ENCODE results near the gene RPS6KL1. TPM values are rescaled to one million over a fixed set of nuclear protein-coding genes. Genes with fewer than 3 reads are reported as not detected.

Gene RPS6KL1
- total RNA-seq, 1 donor from 2014 or later, result 20.5 TPM

GRCh38 chr14:74917646-74918081, 5.4 kb downstream of the RPS6KL1 start:
- no peaks in the 10 kb centered on the region for H3K36me3 ChIP-seq
- H3K27me3 ChIP-seq (ENCODE audit: low read depth), result no peaks in the 10 kb centered on the region
- DNase-seq, result peak; percentile 80
- intact Hi-C loops (cut with micrococcal nuclease), result loop anchor here (10.0 kb wide), 1 partner anchor 167 kb away; no protein-coding TSS in a partner anchor
- TF ChIP-seq CTCF (IDR thresholded peaks at IDR 0.05; ENCODE audit: borderline replicate concordance), result no peak
- H3K9me3 ChIP-seq (replicated peaks), result no peaks in the 10 kb centered on the region
- peak overlapping the region; percentile 2 for H3K4me3 ChIP-seq
- peak overlapping the region; percentile 93 for H3K27ac ChIP-seq (replicated peaks)
- H3K4me1 ChIP-seq, result peaks cover 63% of the 10 kb centered on the region

GRCh38 chr14:74917178-74917543, 5.9 kb downstream of the RPS6KL1 start:
- no peak for DNase-seq
- Histone ChIP-seq H3K27ac (replicated peaks) (peak overlapping the region; percentile 93), H3K9me3 (replicated peaks) (no peaks in the 10 kb centered on the region), H3K27me3 (ENCODE audit: low read depth) (no peaks in the 10 kb centered on the region), H3K36me3 (no peaks in the 10 kb centered on the region), H3K4me1 (peaks cover 58% of the 10 kb centered on the region), H3K4me3 (peak overlapping the region; percentile 2)
- intact Hi-C loops (cut with micrococcal nuclease), result loop anchor here (10.0 kb wide), 1 partner anchor 168 kb away; no protein-coding TSS in a partner anchor
- no peak for TF ChIP-seq CTCF (IDR thresholded peaks at IDR 0.05; ENCODE audit: borderline replicate concordance)

- TF ChIP-seq CTCF (IDR thresholded peaks at IDR 0.05; ENCODE audit: borderline replicate concordance), result no peak
- Histone ChIP-seq H3K36me3 (no peaks in the 10 kb centered on the region), H3K9me3 (replicated peaks) (no peaks in the 10 kb centered on the region), H3K4me3 (no peak overlapping the region), H3K27me3 (ENCODE audit: low read depth) (no peaks in the 10 kb centered on the region), H3K27ac (replicated peaks) (peak overlapping the region; percentile 93), H3K4me1 (peaks cover 55% of the 10 kb centered on the region)
- intact Hi-C loops (cut with micrococcal nuclease), result loop anchor here (10.0 kb wide), 1 partner anchor 169 kb away; no protein-coding TSS in a partner anchor
- DNase-seq, result no peak
Measured at GRCh38 chr14:74915826-74916225, 7.2 kb downstream of the RPS6KL1 start.

- intact Hi-C loops (cut with micrococcal nuclease), result loop anchor here (10.0 kb wide), 1 partner anchor 169 kb away; no protein-coding TSS in a partner anchor
- Histone ChIP-seq H3K27me3 (ENCODE audit: low read depth) (no peaks in the 10 kb centered on the region), H3K36me3 (no peaks in the 10 kb centered on the region), H3K9me3 (replicated peaks) (no peaks in the 10 kb centered on the region), H3K4me1 (peaks cover 59% of the 10 kb centered on the region), H3K4me3 (no peak overlapping the region), H3K27ac (replicated peaks) (peak overlapping the region; percentile 93)
- DNase-seq, result no peak
- no peak for TF ChIP-seq CTCF (IDR thresholded peaks at IDR 0.05; ENCODE audit: borderline replicate concordance)
Measured at GRCh38 chr14:74915426-74915825, 7.6 kb downstream of the RPS6KL1 start.

DNA sequence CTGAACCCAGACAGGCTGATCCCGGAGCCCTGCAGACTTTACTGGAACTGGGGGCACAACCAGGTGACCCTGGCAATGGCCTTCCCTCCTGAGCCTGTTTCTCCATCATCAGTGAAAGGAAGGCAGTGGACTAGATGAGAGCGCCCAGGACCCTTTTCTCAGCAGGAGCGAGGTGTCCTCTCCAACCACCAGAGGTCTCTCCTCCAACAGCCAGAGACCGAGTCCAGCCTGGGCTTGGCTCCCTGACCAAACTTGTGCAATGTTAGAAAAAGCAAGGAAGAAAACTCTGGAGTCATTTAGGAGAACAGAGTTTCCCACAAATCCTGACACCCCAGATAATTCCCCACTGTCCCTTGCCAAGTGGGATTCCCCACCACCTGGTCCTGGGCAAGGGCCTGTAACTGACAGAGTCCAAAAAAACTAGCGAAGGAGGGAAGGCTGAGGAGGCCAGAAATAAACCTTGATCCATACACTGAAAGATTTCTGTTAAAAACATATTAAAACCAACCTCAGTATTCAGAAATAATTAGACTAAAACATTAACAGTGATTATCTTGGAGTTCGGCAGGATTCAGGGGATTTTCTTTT, 9.0 kb downstream of the RPS6KL1 start:
- H3K4me1 ChIP-seq, result peaks cover 66% of the 10 kb centered on the region
- TF ChIP-seq CTCF (IDR thresholded peaks at IDR 0.05; ENCODE audit: borderline replicate concordance), result peak; percentile 89
- H3K27me3 ChIP-seq (ENCODE audit: low read depth), result no peaks in the 10 kb centered on the region
- peak; percentile 74 for DNase-seq
- H3K36me3 ChIP-seq, result no peaks in the 10 kb centered on the region
- no peak overlapping the region for H3K4me3 ChIP-seq
- peak overlapping the region; percentile 93 for H3K27ac ChIP-seq (replicated peaks)
- no peaks in the 10 kb centered on the region for H3K9me3 ChIP-seq (replicated peaks)
- intact Hi-C loops (cut with micrococcal nuclease), result loop anchor here (10.0 kb wide), 1 partner anchor 171 kb away; no protein-coding TSS in a partner anchor

Measured in left ventricle myocardium inferior (tissue), 1 donor.